HG03280 (cell line): ENCODE results near the gene PKIB.

Experiments
- ATAC-seq: cut with Tn5 transposase; IDR thresholded peaks from one replicate; pipeline ENCODE4 v1.9.1; 2021; ENCODE audit warnings: mild to moderate bottlenecking, moderate library complexity; ENCODE audit not compliant: unreplicated experiment

PKIB gene

DNA sequence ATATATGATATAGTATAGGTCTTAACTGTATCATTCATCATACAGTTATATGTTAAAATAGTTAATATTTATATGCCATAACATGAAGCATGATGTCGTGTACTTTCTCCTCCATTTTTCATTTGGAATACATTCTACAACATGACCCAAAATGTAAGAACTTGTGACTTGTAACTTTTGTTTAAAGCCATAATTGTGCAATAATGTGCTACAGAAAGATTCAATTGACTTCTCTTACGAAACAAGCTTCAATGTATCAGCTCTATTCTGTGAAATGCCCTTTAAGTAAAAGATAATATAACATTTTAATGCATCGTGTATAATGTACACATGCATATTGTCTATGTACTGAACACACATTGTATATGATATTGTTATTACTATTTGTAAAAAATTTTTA is 92.6 kb downstream of the PKIB start:
- ATAC-seq = no peak

- no peak for ATAC-seq
Measured at GRCh38 chr6:122704066-122704465, 93.9 kb downstream of the PKIB start.

DNA sequence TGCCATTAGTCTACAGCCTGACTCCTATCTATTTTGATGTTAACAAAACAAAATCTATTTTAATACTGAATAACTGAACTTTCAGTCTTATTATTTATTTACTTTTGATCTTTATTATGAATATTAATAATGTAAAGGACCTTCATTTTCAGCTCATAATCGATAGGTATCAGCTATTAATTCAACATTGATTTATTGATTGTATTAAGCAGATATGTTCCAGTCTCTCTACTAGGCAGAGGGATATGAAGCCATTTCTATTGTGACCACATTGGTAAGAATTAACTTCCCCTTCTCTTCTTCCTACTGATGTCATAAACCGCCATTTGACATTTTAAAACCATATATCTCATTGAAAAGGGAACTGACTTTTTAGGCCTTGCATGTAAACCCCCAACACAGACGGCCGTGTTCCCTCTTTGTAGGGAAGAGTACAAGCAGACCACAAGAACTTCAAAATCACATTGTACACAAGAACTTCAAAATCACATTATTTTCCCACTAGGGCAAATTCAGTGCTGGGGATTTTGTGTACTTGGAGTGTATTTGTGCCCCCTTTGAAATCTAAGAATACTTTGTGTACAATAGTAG is 99.8 kb downstream of the PKIB start:
- ATAC-seq = no peak

GRCh38 chr6:122710908-122711635 is 100.9 kb downstream of the PKIB start:
- no peak for ATAC-seq

- ATAC-seq = no peak
Measured at GRCh38 chr6:122712093-122712447, 101.9 kb downstream of the PKIB start.

DNA sequence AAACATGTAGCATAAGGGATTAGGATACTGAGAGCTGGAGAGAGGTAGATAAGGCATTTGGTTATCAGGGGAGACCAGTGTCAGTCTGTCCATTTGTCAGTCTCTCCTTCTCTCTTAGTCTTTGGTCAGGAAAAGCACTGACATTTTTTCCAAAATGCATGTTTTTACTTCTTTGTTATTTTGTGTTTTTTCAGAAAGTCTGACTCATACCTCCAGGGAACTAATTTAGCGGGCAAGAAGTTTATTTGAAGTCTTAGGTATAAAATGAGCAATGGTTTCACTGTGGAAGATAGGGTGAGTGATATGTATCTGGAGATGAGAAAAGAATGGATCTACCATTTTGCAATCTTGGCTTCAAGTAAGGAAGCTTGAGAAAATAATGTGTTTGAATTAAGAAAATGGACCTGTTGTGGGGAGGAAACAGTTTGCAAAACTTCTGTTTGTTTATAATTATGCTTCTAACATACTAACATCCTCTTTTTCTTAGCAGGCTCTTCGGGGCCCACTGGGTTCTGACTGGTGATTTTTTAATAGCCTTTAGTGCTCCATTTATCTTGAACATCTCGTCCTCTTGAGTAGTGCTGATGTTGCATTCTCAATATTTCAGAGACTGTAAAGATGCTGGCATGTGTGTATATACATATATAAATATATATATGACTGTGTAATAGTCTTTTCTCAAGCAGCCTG is 102.4 kb downstream of the PKIB start:
- ATAC-seq = no peak

DNA sequence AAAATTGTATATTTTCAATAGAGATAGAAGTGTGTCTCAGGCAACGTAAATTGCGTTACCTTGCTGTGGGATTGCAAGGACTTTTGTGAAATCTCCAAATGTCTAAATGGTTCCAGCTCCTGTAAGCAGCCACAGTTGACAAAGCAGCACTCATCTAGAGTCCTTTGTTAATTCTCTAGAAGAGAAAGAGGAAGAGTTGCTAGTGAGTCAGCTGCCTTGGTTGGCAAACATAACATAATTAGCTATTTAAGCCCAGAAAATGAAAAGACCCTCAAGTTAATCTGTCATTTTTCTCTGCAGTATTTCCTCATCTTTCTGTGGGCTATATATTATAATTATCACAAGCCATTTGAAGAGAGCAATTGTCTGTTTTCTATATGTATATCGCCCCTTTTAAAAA is 102.9 kb downstream of the PKIB start:
- ATAC-seq = no peak

DNA sequence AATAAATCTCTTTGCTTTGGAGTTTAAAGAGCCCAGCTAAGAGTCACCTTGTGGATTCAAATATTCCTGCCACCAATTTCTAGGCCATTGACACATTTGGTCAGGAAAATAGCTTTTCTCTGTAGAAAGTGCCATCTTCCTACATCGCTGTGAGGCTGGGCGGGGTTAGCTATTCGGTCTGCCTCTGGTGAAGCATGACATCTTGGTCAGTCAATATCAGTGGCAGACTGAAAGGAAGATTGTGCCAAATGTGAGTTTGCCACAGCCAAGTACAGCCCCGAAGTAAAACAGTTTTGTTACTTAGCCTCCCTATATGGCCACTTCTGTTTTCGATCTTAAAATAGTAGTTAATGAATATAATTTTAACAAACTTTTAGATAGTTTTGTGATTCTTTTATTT is 103.9 kb downstream of the PKIB start:
- no peak for ATAC-seq

DNA sequence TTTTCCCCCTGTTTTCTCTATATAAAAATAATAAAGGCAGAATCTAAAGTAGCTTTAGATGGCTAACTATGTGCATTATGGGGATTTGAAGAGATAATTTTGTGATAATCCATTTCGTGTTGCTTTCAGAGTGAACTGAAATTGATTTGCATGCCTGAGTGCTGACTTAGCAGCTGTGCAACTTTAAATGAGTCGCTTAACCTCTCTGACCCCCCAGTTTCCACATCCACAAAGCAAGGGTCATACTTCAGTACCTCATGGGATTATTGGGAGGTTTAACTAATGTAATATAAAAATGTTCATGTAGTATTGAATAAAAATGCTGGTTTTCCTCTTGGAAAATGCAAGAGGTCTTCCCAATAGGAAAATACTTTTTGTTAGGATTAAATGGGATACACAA is 105.5 kb downstream of the PKIB start:
- no peak for ATAC-seq

DNA sequence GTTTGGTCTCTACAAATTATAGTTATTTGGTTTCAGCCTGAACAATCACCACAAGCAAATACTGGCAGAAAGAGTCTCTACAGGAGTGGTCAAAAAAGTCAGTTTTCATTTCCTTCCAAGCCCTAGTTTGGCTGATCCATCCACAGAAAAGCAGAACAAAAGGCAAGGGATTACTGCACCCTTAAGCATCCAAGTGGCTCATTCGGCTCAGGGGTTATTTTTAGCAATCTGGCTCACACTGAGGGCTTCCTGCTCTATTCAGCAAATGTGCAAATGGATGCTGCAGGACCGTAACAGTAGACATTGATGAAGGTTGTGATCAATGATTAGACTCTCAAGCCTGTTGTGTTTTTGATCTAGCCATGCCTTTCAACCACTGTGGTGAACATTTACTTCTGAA is 107.1 kb downstream of the PKIB start:
- no peak for ATAC-seq

DNA sequence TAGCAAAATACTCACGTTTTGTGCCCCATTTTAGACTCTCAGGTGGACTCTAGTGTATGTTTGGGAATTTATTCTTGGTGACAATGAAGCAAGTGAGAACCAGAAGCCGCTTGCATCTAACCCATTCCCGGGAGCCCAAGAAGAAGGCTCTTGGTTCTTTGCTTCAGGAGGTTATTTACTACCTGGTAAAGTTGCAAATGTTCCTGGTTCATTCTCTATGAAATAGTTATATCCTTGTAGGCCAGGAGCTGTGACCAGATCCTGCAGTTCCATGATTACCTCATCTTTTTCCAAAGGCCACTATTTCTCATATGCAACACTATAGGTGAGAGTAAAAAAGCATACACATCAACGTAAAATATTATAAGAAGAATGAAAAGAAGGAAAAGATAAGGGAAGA is 108.4 kb downstream of the PKIB start:
- ATAC-seq = no peak

GRCh38 chr6:122719176-122719575 is 109.0 kb downstream of the PKIB start:
- no peak for ATAC-seq

- ATAC-seq = no peak
Measured at GRCh38 chr6:122722746-122723145, 112.5 kb downstream of the PKIB start.

- no peak for ATAC-seq
Measured at GRCh38 chr6:122726649-122727048, 116.4 kb downstream of the PKIB start.

DNA sequence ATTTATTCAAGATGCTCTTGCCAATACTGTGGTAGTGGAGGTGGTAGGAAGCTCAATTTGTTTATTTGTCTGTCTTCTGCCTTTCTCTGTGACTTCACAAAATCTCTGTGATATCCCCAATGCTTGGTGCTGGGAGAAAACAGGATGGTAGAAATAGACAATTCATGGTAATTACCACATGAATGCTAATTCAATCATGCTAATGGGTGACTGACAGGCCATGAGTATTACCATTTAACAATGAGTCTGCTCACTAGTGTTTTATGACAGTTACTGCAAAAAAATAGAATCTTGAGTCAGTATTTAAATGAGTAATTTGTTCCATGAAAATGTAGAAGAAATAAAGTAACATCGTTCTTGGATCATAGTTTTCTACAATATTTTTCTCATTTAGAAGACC is 117.0 kb downstream of the PKIB start:
- no peak for ATAC-seq

DNA sequence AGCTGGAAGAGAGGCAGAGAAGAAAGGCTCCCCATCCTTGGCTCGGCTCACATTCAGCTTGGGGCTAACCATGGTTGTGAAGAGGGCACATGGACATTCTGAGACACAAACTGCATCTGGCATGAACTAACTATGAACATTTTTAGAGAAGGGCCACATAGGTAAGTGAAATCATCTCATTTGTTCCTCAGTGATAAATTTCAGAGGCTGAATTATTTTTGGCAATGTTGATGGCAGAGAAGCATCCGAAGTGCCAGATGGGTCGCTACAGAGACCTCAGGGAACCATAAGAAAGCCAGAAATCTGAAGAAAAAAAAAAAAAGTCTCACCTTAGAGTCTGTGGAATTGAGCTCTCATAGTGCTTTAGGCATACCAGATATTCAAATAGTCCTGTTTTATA is 120.1 kb downstream of the PKIB start:
- no peak for ATAC-seq

DNA sequence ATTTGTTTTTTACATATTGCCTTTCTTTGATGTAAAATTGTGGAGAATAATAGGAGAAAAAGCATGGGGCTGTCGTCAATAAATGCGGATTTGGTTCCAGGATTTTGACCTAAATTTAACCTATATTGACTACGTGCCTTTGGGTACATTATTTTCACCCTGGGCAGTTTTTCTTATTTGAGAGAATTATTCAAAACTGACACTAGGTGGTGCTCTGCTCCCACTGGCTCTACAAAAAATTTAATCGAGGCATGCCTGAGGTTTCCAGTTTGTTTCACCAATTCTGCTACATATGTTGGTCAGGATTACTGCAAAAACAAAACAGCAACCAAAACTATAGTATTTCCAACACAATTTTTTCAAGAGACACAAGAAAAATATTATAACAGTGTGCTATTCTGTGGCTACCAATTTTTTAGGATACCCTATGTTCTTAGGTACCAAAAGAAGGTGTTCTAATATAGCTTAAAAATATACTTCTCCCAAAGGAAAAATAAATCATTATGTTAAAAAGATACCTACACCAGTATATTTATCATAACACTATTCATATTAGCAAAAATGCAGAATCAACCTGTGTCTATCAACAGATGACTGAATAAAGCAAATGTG is 120.7 kb downstream of the PKIB start:
- peak; percentile 65 for ATAC-seq

DNA sequence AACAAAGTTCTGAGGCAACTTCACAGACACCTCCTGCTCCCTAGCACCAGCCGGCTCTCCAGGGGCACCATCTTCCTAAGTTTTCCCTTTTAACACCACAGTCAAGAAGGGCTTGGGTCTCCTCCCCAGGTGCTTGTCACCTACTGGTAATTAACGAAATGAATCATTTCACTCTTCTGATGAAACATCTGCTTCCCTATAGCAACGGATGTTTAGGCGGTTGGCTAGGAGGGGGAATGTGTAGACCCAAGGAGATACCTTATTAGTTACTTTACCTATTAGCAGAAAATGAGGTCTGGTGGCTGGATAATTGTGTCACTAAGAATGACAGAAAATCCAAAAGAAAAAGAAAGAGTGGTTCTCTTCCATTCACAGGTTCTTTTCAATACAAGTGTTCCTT is 123.1 kb downstream of the PKIB start:
- ATAC-seq = no peak

- ATAC-seq = no peak
Measured at GRCh38 chr6:122734529-122735395, 124.6 kb downstream of the PKIB start.

GRCh38 chr6:122735582-122735981 is 125.4 kb downstream of the PKIB start:
- ATAC-seq = no peak

DNA sequence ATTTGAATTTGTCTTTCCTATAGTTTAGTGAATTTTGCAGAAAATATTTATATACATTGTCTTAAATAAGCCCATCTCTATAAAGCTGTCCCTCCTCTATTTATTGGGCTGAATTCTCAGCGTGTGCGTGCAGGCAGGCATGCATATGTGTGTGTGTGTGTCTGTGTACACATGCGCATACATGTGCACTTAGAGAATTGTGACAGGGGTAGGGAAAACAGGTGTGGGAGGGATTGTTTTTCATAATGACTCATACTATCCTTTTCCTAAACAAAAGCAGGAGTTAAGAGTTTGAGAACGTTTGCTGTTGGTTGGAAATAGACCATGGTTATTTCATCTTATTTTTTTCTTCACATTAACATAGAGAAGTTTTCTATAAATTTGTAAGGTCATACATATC is 126.0 kb downstream of the PKIB start:
- no peak for ATAC-seq
